ENCODE data around the gene IL20. TPM values are rescaled to one million over a fixed set of nuclear protein-coding genes. Genes with fewer than 3 reads are reported as not detected.

Gene IL20
- total RNA-seq, 6 experiments from 2014 or later: not detected

GRCh38 chr1:206913766-206914537, 48.5 kb downstream of the IL20 start:
- DNase-seq (no peak), ATAC-seq (no peak)
- no peak for TF ChIP-seq CTCF (IDR thresholded peaks at IDR 0.05)
- TF ChIP-seq POLR2A (IDR thresholded peaks at IDR 0.05): no peak
- Histone ChIP-seq H3K27ac (no peak overlapping the region), H3K4me1 (peaks cover 0 to 5% (median 0%) of the 10 kb centered on the region in 4 donors), H3K36me3 (no peaks in the 10 kb centered on the region), H3K9me3 (no peaks in the 10 kb centered on the region), H3K4me3 (no peak overlapping the region), H3K27me3 (no peaks in the 10 kb centered on the region)
- intact Hi-C loops (cut with DNase I): loop anchor here (10.0 kb wide), 4 partner anchors 49 to 439 kb away; partner anchors contain the start of genes DYRK3 (in 1 of the 2), IKBKE (in 1 of the 2) and IL20 (in 1 of the 2)
- 100% methylated on average over 1 of the region's 12 CpGs for whole genome bisulfite sequencing (ENCODE audit: insufficient coverage, low coverage, low lambda C conversion rate, missing lambda C conversion rate)

GRCh38 chr1:206915030-206915735, 49.8 kb downstream of the IL20 start:
- TF ChIP-seq CTCF (IDR thresholded peaks at IDR 0.05) (no peak), POLR2A (IDR thresholded peaks at IDR 0.05) (no peak)
- H3K27me3 ChIP-seq: no peaks in the 10 kb centered on the region
- no peaks in the 10 kb centered on the region for H3K9me3 ChIP-seq
- DNase-seq: no peak
- H3K4me1 ChIP-seq: no peaks in the 10 kb centered on the region
- intact Hi-C loops (cut with DNase I): loop anchor here (10.0 kb wide), 4 partner anchors 50 to 440 kb away; partner anchors contain the start of genes DYRK3 (in 1 of the 2), IKBKE (in 1 of the 2) and IL20 (in 1 of the 2)
- WGBS (ENCODE audit: insufficient coverage, low coverage, low lambda C conversion rate, missing lambda C conversion rate): 70% methylated on average over 14 of the region's 15 CpGs
- no peaks in the 10 kb centered on the region for H3K36me3 ChIP-seq
- H3K4me3 ChIP-seq: no peak overlapping the region
- ATAC-seq: no peak
- no peak overlapping the region for H3K27ac ChIP-seq

- H3K27me3 ChIP-seq: no peaks in the 10 kb centered on the region
- TF ChIP-seq CTCF (IDR thresholded peaks at IDR 0.05) (no peak), POLR2A (IDR thresholded peaks at IDR 0.05) (no peak)
- no peak overlapping the region for H3K27ac ChIP-seq
- no peak for DNase-seq
- H3K9me3 ChIP-seq: no peaks in the 10 kb centered on the region
- H3K4me3 ChIP-seq: no peak overlapping the region
- ATAC-seq: no peak
- intact Hi-C loops (cut with DNase I): loop anchor here (10.0 kb wide), 4 partner anchors 51 to 441 kb away; partner anchors contain the start of genes DYRK3 (in 1 of the 2), IKBKE (in 1 of the 2) and IL20 (in 1 of the 2)
- WGBS (ENCODE audit: insufficient coverage, low coverage, low lambda C conversion rate, missing lambda C conversion rate): 38% methylated on average over 6 of the region's 8 CpGs
- H3K4me1 ChIP-seq: no peaks in the 10 kb centered on the region
- no peaks in the 10 kb centered on the region for H3K36me3 ChIP-seq
These were observed 50.7 kb downstream of the IL20 start for GRCh38 chr1:206916000-206916709.

GRCh38 chr1:206918076-206918475, 52.7 kb downstream of the IL20 start:
- intact Hi-C loops (cut with DNase I): loop anchor here (10.0 kb wide), 4 partner anchors 53 to 443 kb away; partner anchors contain the start of genes DYRK3 (in 1 of the 2), IKBKE (in 1 of the 2) and IL20 (in 1 of the 2)
- Histone ChIP-seq H3K27ac (no peak overlapping the region), H3K9me3 (no peaks in the 10 kb centered on the region), H3K4me3 (no peak overlapping the region), H3K27me3 (no peaks in the 10 kb centered on the region), H3K4me1 (peaks cover 0 to 6% (median 0%) of the 10 kb centered on the region in 4 donors), H3K36me3 (no peaks in the 10 kb centered on the region)
- no peak for DNase-seq
- ATAC-seq: no peak
- TF ChIP-seq CTCF (IDR thresholded peaks at IDR 0.05) (no peak), POLR2A (IDR thresholded peaks at IDR 0.05) (no peak)
- WGBS (ENCODE audit: insufficient coverage, low coverage, low lambda C conversion rate, missing lambda C conversion rate): 71% methylated on average over 3 of the region's 3 CpGs
